Loucy (cell line): ENCODE results near the gene SYNE1.

Experiments used
- CTCF ChIP-seq: fragments of 200-600 bp; sonication (generic); conservative IDR thresholded peaks from 2 replicates; pipeline ENCODE4 v1.5.1; 2014; ENCODE audit warnings: mild to moderate bottlenecking, antibody characterized with exemption, low read length
- EZH2phosphoT487 ChIP-seq: fragments of 200-600 bp; IDR thresholded peaks from 2 replicates; pipeline ENCODE4 v1.6.1; 2018; ENCODE audit warnings: antibody characterized with exemption, mild to moderate bottlenecking, moderate library complexity, borderline replicate concordance

GRCh38 chr6:152318278-152318677 lies 318.9 kb downstream of the SYNE1 start:
- no peak for TF ChIP-seq CTCF
- no peak for TF ChIP-seq EZH2phosphoT487
